ENCODE results near the gene RAB4B.

DNA sequence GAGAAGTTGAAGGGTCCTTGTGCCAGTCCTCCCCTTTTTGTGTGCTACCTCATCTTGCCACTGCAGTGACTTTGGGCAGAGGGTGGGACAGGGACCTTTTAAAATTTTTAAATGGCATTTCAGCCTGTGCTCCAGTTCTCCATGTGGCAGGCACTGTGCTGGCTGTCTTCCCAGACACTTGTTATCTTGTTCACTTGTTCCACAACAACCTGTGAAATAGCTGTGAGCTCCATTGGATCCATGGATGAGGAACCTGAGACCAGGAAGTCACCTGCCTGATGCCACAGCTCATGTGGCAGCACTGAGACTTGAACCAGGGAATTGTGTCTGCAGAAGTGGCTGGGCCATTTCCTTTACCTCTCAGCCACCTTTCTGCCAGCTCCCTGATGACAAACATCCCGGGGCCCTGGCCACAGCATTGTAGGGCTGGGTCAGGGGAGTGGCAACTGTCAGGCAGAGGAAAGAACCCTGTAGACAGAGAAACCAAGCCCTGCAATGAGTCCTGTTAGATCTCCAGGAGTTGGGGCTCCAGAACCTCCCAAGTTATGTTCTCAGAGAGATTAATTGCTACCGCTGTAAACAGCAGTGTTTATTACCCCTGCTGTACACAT, 27.3 kb downstream of the RAB4B start:
- TF ChIP-seq FOXM1 (IDR thresholded peaks at IDR 0.05; ENCODE audit: borderline replicate concordance) = no peak
- no peak for TF ChIP-seq BHLHE40 (IDR thresholded peaks at IDR 0.05; ENCODE audit: borderline replicate concordance)
- no peak for TF ChIP-seq PKNOX1 (IDR thresholded peaks at IDR 0.05)
- TF ChIP-seq SUZ12 (IDR thresholded peaks at IDR 0.05) = no peak
- TF ChIP-seq SP1 (IDR thresholded peaks at IDR 0.05) = no peak
- no peak for TF ChIP-seq ZNF384 (IDR thresholded peaks at IDR 0.05)

All from HEK293T (cell line).